ENCODE measurements around the gene CEP112.

CEP112 gene

GRCh38 chr17:65953316-65954147 is 238.4 kb downstream of the CEP112 start:
- Histone ChIP-seq H3K9ac (ENCODE audit: low read length) (no peak overlapping the region), H3K4me3 (ENCODE audit: insufficient read depth, low read length, poor library complexity, severe bottlenecking) (no peak overlapping the region), H3F3A (ENCODE audit: insufficient read depth) (no peaks in the 10 kb centered on the region), H2AFZ (ENCODE audit: low read depth, low read length, severe bottlenecking) (no peak overlapping the region), H3K4me2 (ENCODE audit: low read depth, low read length, poor library complexity, severe bottlenecking) (no peak overlapping the region), H4K20me1 (ENCODE audit: low read depth, low read length) (no peaks in the 10 kb centered on the region), H3K79me2 (ENCODE audit: insufficient read depth, low read length) (no peaks in the 10 kb centered on the region), H3K36me3 (ENCODE audit: low read length) (no peaks in the 10 kb centered on the region), H3K9me2 (replicated peaks; ENCODE audit: insufficient read depth, low read length) (no peaks in the 10 kb centered on the region), H3K9me3 (ENCODE audit: insufficient read depth, low read length) (peaks cover 5% of the 10 kb centered on the region; the same call in 1 of the 2 replicates), H3K27ac (ENCODE audit: low read depth, low read length) (no peak overlapping the region), H3K27me3 (ENCODE audit: low read length) (no peaks in the 10 kb centered on the region)
- TF ChIP-seq EZH2phosphoT487 (conservative IDR thresholded peaks at IDR 0.05; ENCODE audit: low read length) (no peak), CTCF (IDR thresholded peaks at IDR 0.05; ENCODE audit: insufficient read depth, low read length, poor library complexity, severe bottlenecking) (no peak)

- Histone ChIP-seq H3K4me3 (ENCODE audit: insufficient read depth, low read length, poor library complexity, severe bottlenecking) (no peak overlapping the region), H3K4me2 (ENCODE audit: low read depth, low read length, poor library complexity, severe bottlenecking) (no peak overlapping the region), H3K79me2 (ENCODE audit: insufficient read depth, low read length) (no peaks in the 10 kb centered on the region), H3K9me2 (replicated peaks; ENCODE audit: insufficient read depth, low read length) (no peaks in the 10 kb centered on the region), H3K9me3 (ENCODE audit: insufficient read depth, low read length) (no peaks in the 10 kb centered on the region), H3K9ac (ENCODE audit: low read length) (no peak overlapping the region), H3K27ac (ENCODE audit: low read depth, low read length) (no peak overlapping the region), H4K20me1 (ENCODE audit: low read depth, low read length) (no peaks in the 10 kb centered on the region), H3F3A (ENCODE audit: insufficient read depth) (no peaks in the 10 kb centered on the region), H2AFZ (ENCODE audit: low read depth, low read length, severe bottlenecking) (no peak overlapping the region), H3K27me3 (ENCODE audit: low read length) (no peaks in the 10 kb centered on the region), H3K36me3 (ENCODE audit: low read length) (no peaks in the 10 kb centered on the region)
- TF ChIP-seq CTCF (IDR thresholded peaks at IDR 0.05; ENCODE audit: insufficient read depth, low read length, poor library complexity, severe bottlenecking) (no peak), EZH2phosphoT487 (conservative IDR thresholded peaks at IDR 0.05; ENCODE audit: low read length) (no peak)
These were observed 239.3 kb downstream of the CEP112 start for GRCh38 chr17:65952586-65952985.

- Histone ChIP-seq H3K27ac (ENCODE audit: low read depth, low read length) (no peak overlapping the region), H3K4me2 (ENCODE audit: low read depth, low read length, poor library complexity, severe bottlenecking) (no peak overlapping the region), H2AFZ (ENCODE audit: low read depth, low read length, severe bottlenecking) (no peak overlapping the region), H3F3A (ENCODE audit: insufficient read depth) (no peaks in the 10 kb centered on the region), H3K9me3 (ENCODE audit: insufficient read depth, low read length) (no peaks in the 10 kb centered on the region), H3K79me2 (ENCODE audit: insufficient read depth, low read length) (no peaks in the 10 kb centered on the region), H3K9me2 (replicated peaks; ENCODE audit: insufficient read depth, low read length) (no peaks in the 10 kb centered on the region), H3K27me3 (ENCODE audit: low read length) (no peaks in the 10 kb centered on the region), H4K20me1 (ENCODE audit: low read depth, low read length) (no peaks in the 10 kb centered on the region), H3K9ac (ENCODE audit: low read length) (no peak overlapping the region), H3K36me3 (ENCODE audit: low read length) (no peaks in the 10 kb centered on the region), H3K4me3 (ENCODE audit: insufficient read depth, low read length, poor library complexity, severe bottlenecking) (no peak overlapping the region)
- TF ChIP-seq CTCF (IDR thresholded peaks at IDR 0.05; ENCODE audit: insufficient read depth, low read length, poor library complexity, severe bottlenecking) = no peak
- TF ChIP-seq EZH2phosphoT487 (conservative IDR thresholded peaks at IDR 0.05; ENCODE audit: low read length) = no peak
These were observed 239.9 kb downstream of the CEP112 start for GRCh38 chr17:65952015-65952414.

All from SU-DHL-6 (cell line).